Activated naive CD4-positive, alpha-beta T cell treated with anti-CD3 and anti-CD28 coated beads, Interleukin-2, amount 10 ng/mL, durations not matched to agents 7 days and 5 days (primary cell): ENCODE measurements around the gene EPHB4.
"Not testable (repeated sequence)": the region's sequence is repeated elsewhere in the genome, so short reads cannot be mapped to it uniquely, and the experiment has no call there.

Source experiments
- CTCF ChIA-PET: fragments of 350-600 bp; sonication (Branson Sonifier 250); formaldehyde crosslinking; loops from one replicate; lab custom pipeline; 2021; ENCODE audit warnings: antibody characterized with exemption; lab: Charles Lee
- DNase-seq: peaks from one replicate; pipeline ENCODE4 v3.0.0-alpha.2; 2020
- H3K27ac Mint-ChIP-seq: one replicate; pipeline ENCODE4 v1.8.0; 2021; ENCODE audit warnings: mild to moderate bottlenecking, moderate library complexity, mixed read lengths
- H3K27me3 Mint-ChIP-seq: one replicate; pipeline ENCODE4 v1.8.0; 2021; ENCODE audit warnings: mild to moderate bottlenecking, mixed read lengths
- H3K36me3 Mint-ChIP-seq: one replicate; pipeline ENCODE4 v1.8.0; 2021; ENCODE audit warnings: mixed read lengths
- H3K4me1 Mint-ChIP-seq: one replicate; pipeline ENCODE4 v1.8.0; 2021; ENCODE audit warnings: mixed read lengths
- H3K4me3 Mint-ChIP-seq: one replicate; pipeline ENCODE4 v1.8.0; 2021; ENCODE audit warnings: mild to moderate bottlenecking, moderate library complexity, mixed read lengths
- H3K9me3 Mint-ChIP-seq: one replicate; pipeline ENCODE4 v1.8.0; 2021; ENCODE audit warnings: mixed read lengths

The EPHB4 gene

GRCh38 chr7:100778061-100778621, 49.2 kb downstream of the EPHB4 start:
- no peak overlapping the region for H3K4me3 Mint-ChIP-seq
- H3K36me3 Mint-ChIP-seq, result no peaks in the 10 kb centered on the region
- no peaks in the 10 kb centered on the region for H3K9me3 Mint-ChIP-seq
- H3K27ac Mint-ChIP-seq, result no peak overlapping the region
- H3K4me1 Mint-ChIP-seq, result no peaks in the 10 kb centered on the region
- H3K27me3 Mint-ChIP-seq, result peaks cover 20% of the 10 kb centered on the region
- no peak for DNase-seq
- CTCF ChIA-PET, result interaction anchor here (0.6 kb wide), 1 partner anchor 10 kb away, joined by 3 read pairs; no protein-coding TSS in a partner anchor

DNA sequence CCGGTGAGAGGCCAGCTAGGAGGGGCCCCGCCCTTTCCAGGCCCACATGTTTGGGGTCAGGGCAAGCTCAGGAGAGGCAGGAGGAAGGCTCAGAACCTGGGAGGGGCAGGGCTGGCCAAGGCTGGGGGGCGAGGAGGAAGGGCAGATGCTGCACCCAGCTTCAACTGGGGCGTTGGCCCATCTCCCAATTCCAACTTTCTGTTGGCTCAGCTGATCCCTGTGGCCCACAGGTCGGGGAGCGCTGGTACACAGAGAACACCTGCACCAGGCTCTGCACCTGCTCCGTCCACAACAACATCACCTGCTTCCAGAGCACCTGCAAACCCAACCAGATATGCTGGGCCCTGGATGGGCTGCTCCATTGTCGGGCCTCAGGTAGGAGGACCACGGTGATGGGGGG, 53.8 kb downstream of the EPHB4 start:
- DNase-seq, result no peak
- no peak overlapping the region for H3K4me3 Mint-ChIP-seq
- no peaks in the 10 kb centered on the region for H3K4me1 Mint-ChIP-seq
- CTCF ChIA-PET, result no interaction called here
- H3K9me3 Mint-ChIP-seq, result no peaks in the 10 kb centered on the region
- peaks cover 25% of the 10 kb centered on the region for H3K27me3 Mint-ChIP-seq
- H3K27ac Mint-ChIP-seq, result no peak overlapping the region
- H3K36me3 Mint-ChIP-seq, result no peaks in the 10 kb centered on the region

GRCh38 chr7:100768784-100769183, 58.5 kb downstream of the EPHB4 start:
- Mint-ChIP-seq H3K4me3 (no peak overlapping the region), H3K9me3 (no peaks in the 10 kb centered on the region), H3K27me3 (peaks cover 36% of the 10 kb centered on the region), H3K27ac (no peak overlapping the region), H3K4me1 (no peaks in the 10 kb centered on the region), H3K36me3 (no peaks in the 10 kb centered on the region)
- CTCF ChIA-PET, result interaction anchor here (0.8 kb wide), 1 partner anchor 10 kb away, joined by 3 read pairs; no protein-coding TSS in a partner anchor
- DNase-seq, result no peak

DNA sequence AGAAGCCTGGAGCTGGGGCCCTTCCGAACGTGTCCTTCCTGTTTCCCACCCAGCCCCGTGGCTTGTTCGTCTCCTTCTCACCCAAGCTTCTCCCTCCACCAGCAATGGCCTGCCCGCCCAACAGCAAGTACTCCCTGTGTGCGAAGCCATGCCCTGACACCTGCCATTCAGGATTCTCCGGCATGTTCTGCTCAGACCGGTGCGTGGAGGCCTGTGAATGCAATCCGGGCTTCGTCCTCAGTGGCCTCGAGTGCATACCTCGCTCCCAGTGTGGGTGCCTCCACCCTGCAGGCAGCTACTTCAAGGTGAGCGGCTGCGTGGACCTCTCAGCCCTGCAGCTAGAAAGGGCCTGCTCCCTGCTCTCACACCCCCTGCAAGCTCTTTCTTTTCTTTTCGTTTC, 62.1 kb downstream of the EPHB4 start:
- H3K4me1 Mint-ChIP-seq, result no peaks in the 10 kb centered on the region
- H3K27me3 Mint-ChIP-seq, result peaks cover 42% of the 10 kb centered on the region
- no peaks in the 10 kb centered on the region for H3K9me3 Mint-ChIP-seq
- H3K27ac Mint-ChIP-seq, result no peak overlapping the region
- no peak overlapping the region for H3K4me3 Mint-ChIP-seq
- DNase-seq, result no peak
- no peaks in the 10 kb centered on the region for H3K36me3 Mint-ChIP-seq
- CTCF ChIA-PET, result interaction anchor here (0.6 to 1.4 kb wide), 2 partner anchors 36 to 702 kb away, joined by 3 read pairs; no protein-coding TSS in a partner anchor

GRCh38 chr7:100764841-100765240, 62.5 kb downstream of the EPHB4 start:
- no peak overlapping the region for H3K27ac Mint-ChIP-seq
- no peak for DNase-seq
- H3K9me3 Mint-ChIP-seq, result no peaks in the 10 kb centered on the region
- H3K27me3 Mint-ChIP-seq, result peaks cover 45% of the 10 kb centered on the region
- H3K4me1 Mint-ChIP-seq, result no peaks in the 10 kb centered on the region
- no peak overlapping the region for H3K4me3 Mint-ChIP-seq
- H3K36me3 Mint-ChIP-seq, result no peaks in the 10 kb centered on the region
- CTCF ChIA-PET, result interaction anchor here (0.6 to 1.4 kb wide), 2 partner anchors 37 to 701 kb away, joined by 3 read pairs; no protein-coding TSS in a partner anchor

- Mint-ChIP-seq H3K9me3 (no peaks in the 10 kb centered on the region), H3K27ac (no peak overlapping the region), H3K4me3 (no peak overlapping the region), H3K36me3 (no peaks in the 10 kb centered on the region), H3K4me1 (no peaks in the 10 kb centered on the region), H3K27me3 (peaks cover 40% of the 10 kb centered on the region)
- CTCF ChIA-PET, result no interaction called here
- DNase-seq, result no peak
These were observed 63.7 kb downstream of the EPHB4 start for GRCh38 chr7:100763556-100764140.

DNA sequence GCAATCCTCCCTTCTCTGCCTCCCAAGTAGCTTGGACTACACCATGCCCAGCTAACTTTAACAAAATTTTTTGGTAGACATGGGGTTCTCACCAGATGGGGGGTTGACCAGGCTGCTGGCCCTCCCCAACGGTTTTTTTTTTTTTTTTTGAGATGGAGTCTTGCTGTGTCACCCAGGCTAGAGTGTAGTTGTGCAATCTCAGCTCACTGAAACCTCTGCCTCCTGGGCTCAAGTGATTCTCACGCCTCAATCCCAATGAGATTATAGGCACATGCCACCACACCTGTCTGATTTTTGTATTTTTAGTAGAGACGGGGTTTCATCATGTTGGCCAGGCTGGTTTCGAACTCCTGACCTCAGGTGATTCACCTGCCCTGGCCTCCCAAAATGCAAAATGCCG, 64.5 kb downstream of the EPHB4 start:
- H3K4me1 Mint-ChIP-seq, DNase-seq, H3K9me3 Mint-ChIP-seq, H3K27ac Mint-ChIP-seq, H3K36me3 Mint-ChIP-seq, H3K4me3 Mint-ChIP-seq: not testable (repeated sequence)
- H3K27me3 Mint-ChIP-seq, result peaks cover 45% of the 10 kb centered on the region
- CTCF ChIA-PET, result interaction anchor here (0.6 kb wide), 1 partner anchor 509 kb away, joined by 3 read pairs; no protein-coding TSS in a partner anchor

- Mint-ChIP-seq H3K27ac (no peak overlapping the region), H3K36me3 (no peaks in the 10 kb centered on the region), H3K27me3 (peaks cover 25% of the 10 kb centered on the region), H3K9me3 (no peaks in the 10 kb centered on the region), H3K4me3 (no peak overlapping the region), H3K4me1 (no peaks in the 10 kb centered on the region)
- no peak for DNase-seq
- CTCF ChIA-PET, result no interaction called here
These were observed 67.8 kb downstream of the EPHB4 start for GRCh38 chr7:100759357-100760171.

GRCh38 chr7:100753750-100754149, 73.6 kb downstream of the EPHB4 start:
- peaks cover 38% of the 10 kb centered on the region for H3K27me3 Mint-ChIP-seq
- no peaks in the 10 kb centered on the region for H3K4me1 Mint-ChIP-seq
- CTCF ChIA-PET, result interaction anchor here (0.9 kb wide), 1 partner anchor 48 kb away, joined by 3 read pairs; the partner anchor contains the start of gene POP7
- DNase-seq, result no peak
- H3K27ac Mint-ChIP-seq, result no peak overlapping the region
- no peaks in the 10 kb centered on the region for H3K36me3 Mint-ChIP-seq
- H3K4me3 Mint-ChIP-seq, result no peak overlapping the region
- no peaks in the 10 kb centered on the region for H3K9me3 Mint-ChIP-seq

DNA sequence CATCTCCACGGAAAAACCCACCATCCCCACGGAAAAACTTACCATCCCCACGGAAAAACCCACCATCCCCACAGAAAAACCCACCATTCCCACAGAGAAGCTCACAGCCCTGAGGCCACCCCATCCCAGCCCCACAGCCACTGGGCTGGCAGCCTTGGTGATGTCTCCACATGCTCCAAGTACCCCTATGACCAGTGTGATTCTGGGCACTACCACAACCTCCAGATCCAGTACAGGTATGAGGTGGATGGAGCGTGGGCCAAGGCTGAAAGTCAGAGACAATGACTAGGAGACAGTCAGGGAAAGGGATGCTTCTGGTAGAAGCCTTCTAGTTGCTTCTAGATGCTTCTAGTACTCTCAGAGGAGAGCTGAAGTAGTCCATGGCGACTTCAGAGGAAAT, 74.3 kb downstream of the EPHB4 start:
- no peak for DNase-seq
- Mint-ChIP-seq H3K36me3 (no peaks in the 10 kb centered on the region), H3K4me3 (no peak overlapping the region), H3K27me3 (peaks cover 39% of the 10 kb centered on the region), H3K27ac (peak overlapping the region; percentile 64), H3K9me3 (no peaks in the 10 kb centered on the region), H3K4me1 (no peaks in the 10 kb centered on the region)
- CTCF ChIA-PET, result no interaction called here
